NCI-H2081 (cell line): ENCODE measurements around the gene BBS9.

Experiments used
- DNase-seq, 2 experiments: peaks; one replicate each; lab custom pipeline; 2025; lab: John Stamatoyannopoulos, UW

BBS9 gene

GRCh38 chr7:33554046-33554445 is 424.7 kb downstream of the BBS9 start:
- no peak for DNase-seq

GRCh38 chr7:33554576-33554975 is 425.2 kb downstream of the BBS9 start:
- no peak for DNase-seq

GRCh38 chr7:33556472-33556871 is 427.1 kb downstream of the BBS9 start:
- DNase-seq: no peak

GRCh38 chr7:33558549-33559323 is 429.4 kb downstream of the BBS9 start:
- DNase-seq: no peak

GRCh38 chr7:33559324-33559710 is 430.0 kb downstream of the BBS9 start:
- no peak for DNase-seq

GRCh38 chr7:33562996-33563395 is 433.6 kb downstream of the BBS9 start:
- DNase-seq: no peak

- no peak for DNase-seq
These were observed 434.3 kb downstream of the BBS9 start for GRCh38 chr7:33563651-33564050.

- DNase-seq: no peak
These were observed 448.8 kb downstream of the BBS9 start for GRCh38 chr7:33578166-33578565.

GRCh38 chr7:33578881-33579672 is 449.7 kb downstream of the BBS9 start:
- no peak for DNase-seq

- DNase-seq: no peak
These were observed 450.3 kb downstream of the BBS9 start for GRCh38 chr7:33579673-33579960.

- no peak for DNase-seq
These were observed 451.9 kb downstream of the BBS9 start for GRCh38 chr7:33581236-33581635.

- DNase-seq: no peak
These were observed 452.7 kb downstream of the BBS9 start for GRCh38 chr7:33582104-33582503.

- no peak for DNase-seq
These were observed 453.2 kb downstream of the BBS9 start for GRCh38 chr7:33582533-33582932.

GRCh38 chr7:33589911-33590310 is 460.5 kb downstream of the BBS9 start:
- no peak for DNase-seq

- no peak for DNase-seq
These were observed 461.6 kb downstream of the BBS9 start for GRCh38 chr7:33590916-33591315.

- DNase-seq: no peak
These were observed 462.1 kb downstream of the BBS9 start for GRCh38 chr7:33591490-33591889.

GRCh38 chr7:33592718-33593117 is 463.4 kb downstream of the BBS9 start:
- no peak for DNase-seq

GRCh38 chr7:33593611-33594010 is 464.2 kb downstream of the BBS9 start:
- peak in 1 of 2 experiments; percentile 13 for DNase-seq

- DNase-seq: no peak
These were observed 467.3 kb downstream of the BBS9 start for GRCh38 chr7:33596686-33597085.

GRCh38 chr7:33597181-33597580 is 467.8 kb downstream of the BBS9 start:
- no peak for DNase-seq

- DNase-seq: no peak
These were observed 471.7 kb downstream of the BBS9 start for GRCh38 chr7:33601101-33601500.

GRCh38 chr7:33601884-33602283 is 472.5 kb downstream of the BBS9 start:
- no peak for DNase-seq

GRCh38 chr7:33604056-33604455 is 474.7 kb downstream of the BBS9 start:
- no peak for DNase-seq

- no peak for DNase-seq
These were observed 481.6 kb downstream of the BBS9 start for GRCh38 chr7:33610918-33611317.
